H1 (cell line): ENCODE data around the gene CLEC1A. TPM values are rescaled to one million over a fixed set of nuclear protein-coding genes. Genes with fewer than 3 reads are reported as not detected.

Source experiments
- CTCF ChIA-PET: fragments of 300-600 bp; sonication (Branson Sonifier 250); formaldehyde crosslinking; loops from one replicate; lab custom pipeline; 2021; ENCODE audit not compliant: partially characterized antibody; lab: Charles Lee
- POLR2A ChIA-PET: fragments of 300-600 bp; sonication (Branson Sonifier 250); formaldehyde crosslinking; loops from one replicate; lab custom pipeline; 2021; ENCODE audit warnings: inconsistent platforms; ENCODE audit not compliant: partially characterized antibody; lab: Charles Lee
- DNase-seq, 2 experiments: peaks; one replicate each; pipeline versions ENCODE4 v3.0.0 to v3.0.0-alpha.2; 2010 to 2022; ENCODE audit warnings: low spot score in 2 of 2, low read depth in 1 of 2, mixed read lengths in 1 of 2
- FAIRE-seq: peaks from 2 replicates; lab custom pipeline; 2011; peaks lifted over from hg19 to GRCh38; lab: Jason Lieb, UNC
- H2AFZ ChIP-seq: 2 replicates; pipeline ENCODE4 v1.8.1; 2012; ENCODE audit warnings: low read length, inconsistent platforms
- H2AK5ac ChIP-seq: 2 replicates; pipeline ENCODE4 v1.6.1; 2013; ENCODE audit warnings: low read depth, low read length
- H2BK120ac ChIP-seq: replicated peaks from 2 replicates; pipeline ENCODE3; 2013; ENCODE audit warnings: low read depth, low read length, inconsistent platforms
- H2BK12ac ChIP-seq: 2 replicates; pipeline ENCODE4 v1.6.1; 2013; ENCODE audit warnings: low read depth, low read length
- H2BK15ac ChIP-seq: 2 replicates; pipeline ENCODE4 v1.6.1; 2013; ENCODE audit warnings: low read length
- H2BK20ac ChIP-seq: 2 replicates; pipeline ENCODE4 v1.6.1; 2013; ENCODE audit warnings: low read length
- H2BK5ac ChIP-seq: 2 replicates; pipeline ENCODE4 v1.6.1; 2013; ENCODE audit warnings: low read depth, low read length
- H3K14ac ChIP-seq: 2 replicates; pipeline ENCODE4 v1.6.1; 2013; ENCODE audit warnings: inconsistent platforms; ENCODE audit not compliant: insufficient read length
- H3K18ac ChIP-seq: 2 replicates; pipeline ENCODE4 v1.6.1; 2013; ENCODE audit warnings: low read length; ENCODE audit errors: extremely low read depth
- H3K23ac ChIP-seq: 2 replicates; pipeline ENCODE4 v1.6.1; 2013; ENCODE audit warnings: inconsistent platforms; ENCODE audit not compliant: insufficient read length
- H3K23me2 ChIP-seq: 2 replicates; pipeline ENCODE4 v1.6.1; 2013; ENCODE audit warnings: low read depth, low read length
- H3K27ac ChIP-seq: 2 replicates; pipeline ENCODE4 v1.6.1; 2011; ENCODE audit warnings: low read depth, low read length, inconsistent platforms
- H3K27me3 ChIP-seq, 4 experiments: replicated peaks in 1 of 4; 1 replicate in 1 of 4; 2 replicates in 3 of 4; pipeline versions ENCODE4 v1.6.1 to v1.8.1; 2011 to 2013; ENCODE audit warnings: low read length in 3 of 4, mild to moderate bottlenecking in 3 of 4, inconsistent platforms in 2 of 4, mixed read lengths in 2 of 4, moderate library complexity in 1 of 4; ENCODE audit not compliant: control insufficient read depth in 3 of 4, insufficient read depth in 3 of 4; ENCODE audit errors: extremely low read depth in 1 of 4
- H3K36me3 ChIP-seq, 4 experiments: 2 replicates each; pipeline versions ENCODE4 v1.6.1 to v1.8.1; 2011 to 2013; ENCODE audit warnings: mild to moderate bottlenecking in 4 of 4, low read length in 3 of 4, moderate library complexity in 2 of 4, control low read depth in 1 of 4, inconsistent platforms in 1 of 4; ENCODE audit not compliant: insufficient read depth in 4 of 4, control insufficient read depth in 2 of 4
- H3K4ac ChIP-seq: replicated peaks from 2 replicates; pipeline ENCODE3; 2013; ENCODE audit warnings: low read length, low read depth, mixed read lengths, inconsistent platforms; ENCODE audit not compliant: insufficient read length
- H3K4me1 ChIP-seq, 4 experiments: replicated peaks in 1 of 4; 1 replicate in 1 of 4; 2 replicates in 3 of 4; pipeline versions ENCODE4 v1.6.1 to v1.8.1; 2011 to 2013; ENCODE audit warnings: low read length in 3 of 4, inconsistent platforms in 2 of 4, mixed read lengths in 1 of 4; ENCODE audit not compliant: insufficient read depth in 4 of 4, control insufficient read depth in 3 of 4
- H3K4me2 ChIP-seq, 2 experiments: 2 replicates each; pipeline versions ENCODE4 v1.6.1 to v1.8.1; 2011 to 2013; ENCODE audit warnings: low read depth in 2 of 2, low read length in 2 of 2, control low read depth in 1 of 2, inconsistent platforms in 1 of 2, mild to moderate bottlenecking in 1 of 2; ENCODE audit not compliant: insufficient read depth in 1 of 2
- H3K4me3 ChIP-seq, 4 experiments: fragments of 200-600, 300-600 bp in 1 of 4; sonication (generic), shearing (Covaris generic), sonication (Bioruptor Twin) in 1 of 4; 2 replicates each; pipeline versions ENCODE4 v1.5.1 to v1.8.1; 2011 to 2016; ENCODE audit warnings: low read length in 4 of 4, low read depth in 3 of 4, control low read depth in 2 of 4, inconsistent platforms in 2 of 4, mild to moderate bottlenecking in 2 of 4, mixed read lengths in 1 of 4, moderate library complexity in 1 of 4; ENCODE audit not compliant: insufficient read depth in 2 of 4; ENCODE audit errors: extremely low read depth in 1 of 4
- H3K56ac ChIP-seq: replicated peaks from 2 replicates; pipeline ENCODE3; 2013; ENCODE audit warnings: low read depth, mild to moderate bottlenecking, mixed read lengths, low read length, inconsistent platforms; ENCODE audit not compliant: insufficient read length
- H3K79me1 ChIP-seq: 2 replicates; pipeline ENCODE4 v1.6.1; 2013; ENCODE audit warnings: low read depth, low read length, control low read depth
- H3K79me2 ChIP-seq, 2 experiments: 2 replicates each; pipeline versions ENCODE4 v1.6.1 to v1.8.1; 2012 to 2013; ENCODE audit warnings: low read length in 2 of 2, mild to moderate bottlenecking in 2 of 2, inconsistent platforms in 1 of 2; ENCODE audit not compliant: insufficient read depth in 2 of 2, control insufficient read depth in 1 of 2
- H3K9ac ChIP-seq, 4 experiments: replicated peaks in 1 of 4; 1 replicate in 1 of 4; 2 replicates in 3 of 4; pipeline versions ENCODE4 v1.6.1 to v1.8.1; 2011 to 2013; ENCODE audit warnings: low read depth in 3 of 4, low read length in 3 of 4, control low read depth in 2 of 4, mild to moderate bottlenecking in 2 of 4, moderate library complexity in 2 of 4, inconsistent platforms in 1 of 4; ENCODE audit errors: extremely low read depth in 1 of 4
- H3K9me3 ChIP-seq, 2 experiments: 2 replicates each; pipeline versions ENCODE4 v1.6.1 to v1.8.1; 2012 to 2013; ENCODE audit warnings: mild to moderate bottlenecking in 2 of 2, moderate library complexity in 2 of 2, control low read depth in 1 of 2, inconsistent platforms in 1 of 2, low read depth in 1 of 2, low read length in 1 of 2, mixed read lengths in 1 of 2; ENCODE audit not compliant: insufficient read depth in 2 of 2
- H4K20me1 ChIP-seq, 2 experiments: replicated peaks in 1 of 2; 2 replicates each; pipeline versions ENCODE3 to v1.8.1; 2011 to 2013; ENCODE audit warnings: inconsistent platforms in 2 of 2, low read length in 2 of 2, mild to moderate bottlenecking in 1 of 2; ENCODE audit not compliant: insufficient read depth in 2 of 2, control insufficient read depth in 1 of 2
- H4K5ac ChIP-seq: 2 replicates; pipeline ENCODE4 v1.6.1; 2013; ENCODE audit warnings: low read length, low read depth, mixed read lengths, inconsistent platforms; ENCODE audit not compliant: insufficient read length
- H4K8ac ChIP-seq: 2 replicates; pipeline ENCODE4 v1.8.0; 2013; ENCODE audit warnings: mild to moderate bottlenecking, moderate library complexity, low read length, inconsistent platforms; ENCODE audit not compliant: insufficient read depth; ENCODE audit errors: extremely low read depth
- H4K91ac ChIP-seq: replicated peaks from 2 replicates; pipeline ENCODE3; 2013; ENCODE audit warnings: low read length, mixed read lengths, inconsistent platforms; ENCODE audit not compliant: insufficient read length
- CTBP2 ChIP-seq: IDR thresholded peaks from 2 replicates; pipeline ENCODE4 v1.7.0; 2011; ENCODE audit warnings: borderline replicate concordance, mild to moderate bottlenecking, moderate library complexity, mixed read lengths, low read length; ENCODE audit not compliant: insufficient read depth, insufficient read length
- RAD21 ChIP-seq, 2 experiments: IDR thresholded peaks in 1 of 2; conservative IDR thresholded peaks in 1 of 2; 2 replicates each; pipeline ENCODE4 v1.6.1; 2011; ENCODE audit warnings: low read depth in 2 of 2, low read length in 2 of 2, improper control_type of control experiment in 1 of 2, inconsistent platforms in 1 of 2, mild to moderate bottlenecking in 1 of 2, moderate library complexity in 1 of 2
- WGBS, 2 experiments: shearing (Covaris generic) in 1 of 2; methylation state at CpG; one replicate each; pipeline versions ENCODE4 v1.1.6 to v1.1.7; 2013 to 2015; ENCODE audit warnings: low lambda C conversion rate in 2 of 2, mixed read lengths in 2 of 2, inconsistent platforms in 1 of 2, low coverage in 1 of 2, missing lambda C conversion rate in 1 of 2; ENCODE audit not compliant: insufficient replicate concordance in 2 of 2, insufficient coverage in 1 of 2, insufficient read length in 1 of 2; ENCODE audit errors: extremely low coverage in 1 of 2, missing lambda C conversion rate in 1 of 2; 5-methylcytosine and 5-hydroxymethylcytosine counted together
- polyA plus RNA-seq, 7 experiments: library from polyadenylated mRNA; depleted of rRNA in 3 of 7; stranded (reverse) in 5 of 7; unstranded in 2 of 7; fragments of >200 nt in 5 of 7; fragments of 200-250 nt in 2 of 7; gene quantifications; 1 replicate in 5 of 7; 2 replicates in 1 of 7; 4 replicates in 1 of 7; pipeline versions ENCODE4 v1.2.1 to v1.2.3, GENCODE V29; 2011 to 2013; ENCODE audit warnings: missing spikeins in 2 of 7, mixed read lengths in 2 of 7
- total RNA-seq: library from RNA; stranded (reverse); fragmentation: NEBNext Ultra II Directional; extraction: Animal tissue kit (Norgen Biotek cat#: 25700); gene quantifications from 2 replicates; pipeline ENCODE4 v1.2.1, GENCODE V29; 2021

Gene CLEC1A
- total and polyA plus RNA-seq, 2 of the 8 experiments (the other 6 are each of a cell fraction or from before 2014, with no cell fraction given) = 0.20 TPM; not detected in 1

- Histone ChIP-seq H3K4me2 (no peak overlapping the region), H4K5ac (no peak overlapping the region), H3K9me3 (no peaks in the 10 kb centered on the region), H3K14ac (no peak overlapping the region), H3K4me1 (no peaks in the 10 kb centered on the region), H2BK120ac (no peak overlapping the region), H3K4me3 (no peak overlapping the region), H3K27ac (no peak overlapping the region), H3K79me1 (no peaks in the 10 kb centered on the region), H4K91ac (no peak overlapping the region), H2BK20ac (no peak overlapping the region), H2AFZ (0 out of 2 replicates have a peak overlapping the region, but pooled peaks have one; percentile 44), H3K4ac (no peak overlapping the region), H3K9ac (no peak overlapping the region), H3K27me3 (no peaks in the 10 kb centered on the region), H3K23ac (no peak overlapping the region), H4K20me1 (no peaks in the 10 kb centered on the region), H3K18ac (no peak overlapping the region), H4K8ac (no peak overlapping the region), H2BK12ac (no peak overlapping the region), H3K36me3 (no peaks in the 10 kb centered on the region), H2BK5ac (no peak overlapping the region), H3K56ac (no peak overlapping the region), H2AK5ac (no peak overlapping the region), H2BK15ac (no peak overlapping the region), H3K23me2 (no peaks in the 10 kb centered on the region), H3K79me2 (no peaks in the 10 kb centered on the region)
- ChIA-PET POLR2A (no interaction called here), CTCF (interaction anchor here (1.6 kb wide), 1 partner anchor 48 kb away, joined by 3 read pairs; the partner anchor contains the start of gene CLEC12B)
- 88% methylated on average over 5 of the region's 5 CpGs; no CpG with 5 or more reads in 1 of the 2 experiments for WGBS, 2 experiments
- FAIRE-seq (no peak), DNase-seq (no peak)
- no peak for TF ChIP-seq CTBP2
- TF ChIP-seq RAD21 (IDR thresholded peaks at IDR 0.05 in 1 of 2, conservative IDR thresholded peaks at IDR 0.05 in 1 of 2; ENCODE audit: low read depth in 2 of 2, low read length in 2 of 2) = no peak
These were observed 40.4 kb downstream of the CLEC1A start for GRCh38 chr12:10058387-10058786.
